DMS114 treated with DMSO at 0.1 percent for 48 hours (cell line): ENCODE data around the gene ZNF148.

Source experiments
- DNase-seq: peaks from one replicate; lab custom pipeline; 2025; ENCODE audit not compliant: unreplicated experiment; lab: John Stamatoyannopoulos, UW

ZNF148 gene

GRCh38 chr3:125334675-125335560 lies 40.2 kb downstream of the ZNF148 start:
- no peak for DNase-seq

GRCh38 chr3:125332504-125332903 lies 42.6 kb downstream of the ZNF148 start:
- no peak for DNase-seq

- no peak for DNase-seq
Observed at GRCh38 chr3:125331243-125331642, 43.9 kb downstream of the ZNF148 start.

- no peak for DNase-seq
Observed at GRCh38 chr3:125326957-125327356, 48.2 kb downstream of the ZNF148 start.

GRCh38 chr3:125325746-125326145 lies 49.4 kb downstream of the ZNF148 start:
- DNase-seq, result no peak

- no peak for DNase-seq
Observed at GRCh38 chr3:125324341-125324740, 50.8 kb downstream of the ZNF148 start.

GRCh38 chr3:125322917-125323316 lies 52.2 kb downstream of the ZNF148 start:
- DNase-seq, result no peak

- DNase-seq, result no peak
Observed at GRCh38 chr3:125322166-125322565, 53.0 kb downstream of the ZNF148 start.

- DNase-seq, result no peak
Observed at GRCh38 chr3:125319765-125320164, 55.4 kb downstream of the ZNF148 start.

- DNase-seq, result no peak
Observed at GRCh38 chr3:125318871-125319270, 56.3 kb downstream of the ZNF148 start.

GRCh38 chr3:125318167-125318865 lies 56.8 kb downstream of the ZNF148 start:
- DNase-seq, result no peak

GRCh38 chr3:125317761-125318160 lies 57.4 kb downstream of the ZNF148 start:
- DNase-seq, result no peak

GRCh38 chr3:125316949-125317348 lies 58.2 kb downstream of the ZNF148 start:
- no peak for DNase-seq

- no peak for DNase-seq
Observed at GRCh38 chr3:125316246-125316645, 58.9 kb downstream of the ZNF148 start.

GRCh38 chr3:125313060-125313635 lies 62.0 kb downstream of the ZNF148 start:
- DNase-seq, result no peak

GRCh38 chr3:125310623-125311081 lies 64.5 kb downstream of the ZNF148 start:
- DNase-seq, result no peak

- no peak for DNase-seq
Observed at GRCh38 chr3:125309476-125309875, 65.6 kb downstream of the ZNF148 start.

GRCh38 chr3:125306620-125307019 lies 68.5 kb downstream of the ZNF148 start:
- no peak for DNase-seq

GRCh38 chr3:125302932-125303331 lies 72.2 kb downstream of the ZNF148 start:
- no peak for DNase-seq

- DNase-seq, result no peak
Observed at GRCh38 chr3:125300416-125300815, 74.7 kb downstream of the ZNF148 start.

- no peak for DNase-seq
Observed at GRCh38 chr3:125294411-125294810, 80.7 kb downstream of the ZNF148 start.

- no peak for DNase-seq
Observed at GRCh38 chr3:125292015-125292414, 83.1 kb downstream of the ZNF148 start.
